AG20443 (cell line): ENCODE results near the gene ADK.
"Not testable (repeated sequence)": the region's sequence is repeated elsewhere in the genome, so short reads cannot be mapped to it uniquely, and the experiment has no call there.

Experiments
- DNase-seq: peaks from one replicate; pipeline ENCODE4 v3.0.0; 2012; ENCODE audit warnings: low spot score, mixed read lengths

ADK gene

DNA sequence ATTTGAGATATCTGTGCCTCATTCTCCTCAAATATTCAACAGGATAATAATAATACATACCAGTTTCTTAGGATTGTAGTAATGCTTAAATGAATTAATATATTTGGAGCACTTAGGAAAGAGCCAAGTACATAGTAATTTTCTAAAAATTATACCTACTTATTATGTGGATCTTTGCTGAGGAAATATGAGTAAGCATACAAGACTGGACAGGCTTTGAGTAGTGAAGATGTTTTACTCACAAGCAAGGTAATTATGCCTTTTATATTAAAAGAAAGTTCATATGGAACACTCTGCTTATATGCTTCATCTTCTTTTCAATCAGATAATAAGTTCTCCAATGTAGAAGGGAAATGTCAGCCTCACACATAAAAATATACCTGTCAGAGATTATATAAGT is 337.9 kb downstream of the ADK start:
- no peak for DNase-seq

GRCh38 chr10:74490551-74490950 is 339.5 kb downstream of the ADK start:
- DNase-seq: no peak

DNA sequence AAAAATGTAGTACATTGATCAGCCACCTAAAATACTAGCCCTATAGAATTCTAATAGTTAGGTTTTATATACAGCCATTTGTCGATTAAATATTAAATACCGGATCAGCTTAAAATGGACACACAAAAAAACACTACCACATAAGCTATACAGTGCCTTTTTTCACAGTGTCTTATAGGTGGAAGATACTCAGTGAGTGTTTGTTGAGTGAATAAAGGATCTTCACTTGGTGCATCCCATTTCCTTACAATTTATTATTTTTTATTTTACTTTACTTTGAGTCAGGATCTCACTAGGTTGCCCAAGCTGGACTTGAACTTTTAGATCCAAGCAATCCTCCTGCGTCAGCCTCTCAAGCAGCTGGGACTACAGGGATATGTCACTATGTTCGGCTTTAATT is 340.0 kb downstream of the ADK start:
- no peak for DNase-seq

DNA sequence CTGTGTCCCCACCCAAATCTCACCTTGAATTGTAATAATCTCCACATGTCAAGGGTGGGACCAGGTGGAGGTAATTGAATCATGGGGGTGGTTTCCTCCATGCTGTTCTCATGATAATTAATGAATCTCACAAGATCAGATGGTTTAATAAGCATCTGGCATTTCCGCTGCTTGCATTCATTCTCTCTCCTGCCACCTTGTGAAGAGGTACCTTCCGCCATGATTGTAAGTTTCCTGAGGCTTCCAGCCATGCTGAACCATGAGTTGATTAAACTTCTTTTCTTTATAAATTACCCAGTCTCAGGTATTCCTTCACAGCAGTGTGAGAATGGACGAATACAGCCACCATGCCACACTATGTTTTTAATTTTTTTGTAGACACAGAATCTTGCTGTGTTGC is 345.3 kb downstream of the ADK start:
- DNase-seq: not testable (repeated sequence)

DNA sequence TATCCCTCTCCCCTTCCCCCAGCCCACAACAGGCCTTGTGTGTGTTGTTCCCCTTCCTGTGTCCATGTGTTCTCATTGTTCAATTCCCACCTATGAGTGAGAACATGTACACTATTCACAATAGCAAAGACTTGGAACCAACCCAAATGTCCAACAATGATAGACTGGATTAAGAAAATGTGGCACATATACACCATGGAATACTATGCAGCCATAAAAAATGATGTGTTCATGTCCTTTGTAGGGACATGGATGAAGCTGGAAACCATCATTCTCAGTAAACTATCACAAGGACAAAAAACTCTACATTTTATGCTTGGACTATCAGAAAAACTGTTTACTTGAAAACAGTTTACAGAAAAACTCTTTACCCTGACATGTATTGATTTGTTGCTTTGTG is 347.6 kb downstream of the ADK start:
- not testable (repeated sequence) for DNase-seq

DNA sequence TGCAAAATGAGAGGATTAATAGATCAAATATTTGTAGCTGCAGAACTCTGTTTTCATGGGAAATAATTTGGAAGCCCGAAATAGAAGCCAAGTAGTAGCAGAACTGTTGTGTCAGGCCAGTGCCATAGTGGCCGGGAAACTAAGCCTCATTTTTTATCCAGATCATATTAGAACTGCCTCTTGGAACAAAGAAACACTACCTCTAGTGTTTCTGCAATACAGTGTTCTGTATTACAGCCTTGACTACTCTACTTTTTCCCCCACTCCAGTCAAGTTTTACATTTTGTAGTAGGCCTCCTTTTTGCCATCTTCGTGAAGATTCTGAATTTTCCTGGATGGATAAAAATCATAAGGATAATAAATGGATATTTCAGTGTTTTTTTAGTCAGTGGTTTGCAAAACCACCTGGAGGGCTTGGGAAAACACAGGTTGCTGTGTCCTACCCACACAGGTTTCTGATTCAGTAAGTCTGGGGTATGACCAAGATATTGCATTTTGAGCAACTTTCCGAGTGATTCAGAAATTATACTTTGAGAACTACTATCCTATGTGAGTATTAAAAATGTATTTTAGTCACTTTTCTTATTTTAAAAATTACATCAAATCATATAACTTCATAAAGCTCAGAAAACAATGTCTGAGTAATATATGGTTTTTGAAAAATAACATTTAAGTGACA is 349.1 kb downstream of the ADK start:
- DNase-seq: no peak

DNA sequence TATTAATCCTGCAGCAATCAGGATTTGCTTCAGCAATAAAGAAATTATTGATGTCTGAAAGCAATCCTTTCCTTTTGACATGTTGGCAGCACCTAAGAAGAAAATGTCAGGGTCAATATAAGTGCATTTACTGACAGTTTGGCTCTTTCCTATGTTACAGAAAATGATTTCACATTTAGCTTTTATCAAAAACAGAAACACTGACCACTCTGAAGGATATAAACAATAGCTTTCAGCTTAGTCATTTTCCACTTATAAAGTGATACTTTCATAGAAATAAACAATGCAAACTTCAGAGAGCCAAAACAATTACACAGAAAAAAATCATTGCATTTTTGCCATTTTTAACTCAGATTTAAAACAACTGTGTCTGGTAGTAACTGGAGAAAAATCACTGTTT is 349.8 kb downstream of the ADK start:
- DNase-seq: peak; percentile 13

DNA sequence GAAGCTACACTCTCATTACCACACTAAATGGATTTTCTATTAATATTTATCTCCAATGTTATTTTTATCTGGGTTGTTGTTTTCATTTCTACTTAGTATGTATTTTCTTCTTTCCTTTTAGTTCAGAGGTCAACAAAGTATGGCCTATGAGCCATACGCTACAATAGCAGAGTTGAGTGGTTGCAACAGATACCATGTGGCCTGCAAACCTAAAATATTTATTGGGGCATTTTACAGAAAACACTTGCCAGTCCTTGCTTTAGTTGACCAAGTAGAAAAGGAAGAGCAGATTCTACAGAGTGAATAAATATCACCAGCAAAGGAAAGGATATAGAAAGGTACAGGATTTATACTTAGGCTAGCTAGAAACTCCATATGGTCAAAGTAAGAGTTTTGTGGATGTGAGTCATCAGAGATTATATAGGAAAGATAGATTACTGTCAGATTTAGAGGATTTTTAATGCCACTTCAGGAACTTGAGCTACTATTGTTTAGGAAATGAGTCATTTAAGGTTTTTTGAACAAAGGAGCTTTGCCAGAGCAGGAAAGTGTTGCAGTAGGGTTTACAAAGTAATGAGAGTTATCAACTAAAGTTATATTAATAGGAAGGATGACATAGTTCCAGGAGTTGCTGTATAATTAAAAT is 352.1 kb downstream of the ADK start:
- DNase-seq: peak; percentile 8

- DNase-seq: no peak
These were observed 356.9 kb downstream of the ADK start for GRCh38 chr10:74507951-74508350.

GRCh38 chr10:74510594-74510993 is 359.6 kb downstream of the ADK start:
- no peak for DNase-seq

DNA sequence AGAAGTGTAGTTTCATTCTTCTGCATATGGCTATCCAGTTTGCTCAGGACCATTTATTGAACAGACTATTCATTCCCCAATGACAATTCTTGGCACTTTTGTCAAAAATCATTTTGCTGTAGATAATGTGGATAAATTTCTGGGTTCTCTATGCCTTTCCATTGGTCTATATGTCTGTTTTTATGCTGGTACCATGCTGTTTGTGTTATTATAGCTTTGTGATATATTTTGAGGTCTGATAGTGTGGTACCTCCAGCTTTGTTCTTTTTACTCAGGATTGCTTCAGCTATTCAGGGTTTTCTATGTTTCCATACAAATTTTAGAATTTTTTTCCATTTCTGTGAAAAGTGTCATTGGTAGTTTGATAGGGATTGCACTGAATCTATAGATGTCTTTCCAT is 360.0 kb downstream of the ADK start:
- no peak for DNase-seq

- DNase-seq: no peak
These were observed 363.3 kb downstream of the ADK start for GRCh38 chr10:74514322-74514721.

DNA sequence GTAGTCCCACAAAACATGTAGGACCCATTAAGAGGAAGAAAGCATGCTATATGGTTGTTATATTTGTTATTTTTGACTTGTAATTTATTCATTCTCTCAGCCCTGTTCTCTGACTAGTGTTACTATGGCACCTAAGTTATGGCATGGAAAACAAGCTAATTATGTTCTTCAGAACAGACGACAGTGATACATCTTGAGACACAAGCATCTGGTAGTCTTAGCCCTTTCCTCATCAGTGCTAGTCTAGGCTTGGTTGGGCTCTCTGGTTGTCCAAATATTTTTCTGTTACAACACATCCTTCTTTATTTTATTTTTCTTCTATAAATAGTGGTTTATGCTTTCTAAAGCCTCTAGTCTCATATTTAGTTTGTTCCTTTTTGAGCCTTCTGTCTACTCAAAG is 367.0 kb downstream of the ADK start:
- DNase-seq: peak; percentile 8

- no peak for DNase-seq
These were observed 370.5 kb downstream of the ADK start for GRCh38 chr10:74521526-74521925.

DNA sequence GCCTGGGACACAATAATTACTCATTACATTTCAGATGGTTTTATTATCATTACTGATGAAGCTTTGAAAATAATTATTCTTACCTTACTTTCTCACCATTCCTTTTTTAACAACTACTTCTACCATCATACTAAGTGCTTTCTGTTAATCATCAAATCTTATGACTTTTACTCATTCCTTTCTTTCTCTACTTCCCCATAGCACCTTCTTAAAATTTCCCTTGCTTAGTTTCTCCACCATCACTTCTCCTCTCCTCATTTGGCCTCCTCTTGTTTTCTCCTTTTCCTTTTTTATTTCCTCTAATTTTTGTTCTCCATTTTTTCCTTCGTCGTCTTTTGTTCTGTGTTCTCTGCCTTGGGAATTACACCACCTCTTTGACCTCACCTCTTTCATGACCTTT is 372.2 kb downstream of the ADK start:
- no peak for DNase-seq

- DNase-seq: no peak
These were observed 374.9 kb downstream of the ADK start for GRCh38 chr10:74525885-74526284.

- not testable (repeated sequence) for DNase-seq
These were observed 376.6 kb downstream of the ADK start for GRCh38 chr10:74527611-74528010.

- no peak for DNase-seq
These were observed 378.2 kb downstream of the ADK start for GRCh38 chr10:74529205-74529604.

GRCh38 chr10:74530981-74531380 is 380.0 kb downstream of the ADK start:
- peak; percentile 17 for DNase-seq

- no peak for DNase-seq
These were observed 388.3 kb downstream of the ADK start for GRCh38 chr10:74539317-74539716.

DNA sequence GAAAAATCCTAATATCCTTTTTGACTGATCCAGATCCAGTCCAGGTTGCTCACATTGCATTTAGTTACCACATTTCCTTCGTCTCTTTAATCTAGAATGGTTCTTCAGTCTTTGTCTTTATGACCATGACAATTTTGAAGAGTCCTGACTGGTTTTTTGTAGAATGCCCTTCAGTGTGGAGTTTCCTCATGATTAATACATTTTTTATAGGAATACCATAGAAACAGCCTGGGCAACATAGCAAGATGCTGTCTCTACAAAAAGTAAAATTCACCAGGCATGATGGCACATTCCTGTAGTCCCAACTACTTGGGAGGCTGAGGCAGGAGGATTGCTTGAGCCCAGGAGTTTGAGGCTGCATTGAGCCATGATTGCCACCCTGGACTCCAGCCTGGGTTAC is 390.4 kb downstream of the ADK start:
- DNase-seq: no peak

- peak; percentile 79 for DNase-seq
These were observed 391.1 kb downstream of the ADK start for GRCh38 chr10:74542077-74542476.

- no peak for DNase-seq
These were observed 392.3 kb downstream of the ADK start for GRCh38 chr10:74543276-74543675.

GRCh38 chr10:74544106-74544505 is 393.1 kb downstream of the ADK start:
- DNase-seq: peak; percentile 18
